ENCODE measurements around the gene FN1. TPM values are rescaled to one million over a fixed set of nuclear protein-coding genes. Genes with fewer than 3 reads are reported as not detected.

The FN1 gene
- total RNA-seq, 1 donor: 18,025 TPM

- H3K27me3 ChIP-seq (ENCODE audit: insufficient read depth, low read length): no peaks in the 10 kb centered on the region
- H3K4me3 ChIP-seq (ENCODE audit: insufficient read depth, low read length): no peak overlapping the region
- no peak overlapping the region for H2AFZ ChIP-seq (ENCODE audit: low read length)
- peaks cover 57% of the 10 kb centered on the region for H4K20me1 ChIP-seq (ENCODE audit: insufficient read depth, low read length)
- H3K27ac ChIP-seq (ENCODE audit: low read depth, low read length): peak overlapping the region; percentile 35
- H3K4me2 ChIP-seq (ENCODE audit: insufficient read depth, low read length): no peak overlapping the region
- H3K4me1 ChIP-seq (ENCODE audit: insufficient read depth, low read length): peaks cover 27% of the 10 kb centered on the region
- H3K9me3 ChIP-seq (ENCODE audit: low read depth, low read length): no peaks in the 10 kb centered on the region
- H3K79me2 ChIP-seq (ENCODE audit: insufficient read depth, low read length): peaks cover 4% of the 10 kb centered on the region
- peaks cover 99% of the 10 kb centered on the region for H3K36me3 ChIP-seq (ENCODE audit: insufficient read depth, low read length)
- TF ChIP-seq CTCF (IDR thresholded peaks at IDR 0.05; ENCODE audit: extremely low read depth, low read depth, low read length): no peak
- DNase-seq (ENCODE audit: insufficient read length, low spot score, missing footprints): no peak
These were observed 60.4 kb downstream of the FN1 start for GRCh38 chr2:215375467-215375830.

GRCh38 chr2:215374642-215375466, 61.0 kb downstream of the FN1 start:
- TF ChIP-seq CTCF (IDR thresholded peaks at IDR 0.05; ENCODE audit: extremely low read depth, low read depth, low read length): no peak
- Histone ChIP-seq H2AFZ (ENCODE audit: low read length) (no peak overlapping the region), H3K27ac (ENCODE audit: low read depth, low read length) (peak overlapping the region; percentile 35), H3K4me1 (ENCODE audit: insufficient read depth, low read length) (peaks cover 25% of the 10 kb centered on the region), H3K27me3 (ENCODE audit: insufficient read depth, low read length) (no peaks in the 10 kb centered on the region), H3K4me2 (ENCODE audit: insufficient read depth, low read length) (peak overlapping the region; percentile 2), H3K4me3 (ENCODE audit: insufficient read depth, low read length) (no peak overlapping the region), H3K9me3 (ENCODE audit: low read depth, low read length) (no peaks in the 10 kb centered on the region), H3K79me2 (ENCODE audit: insufficient read depth, low read length) (peaks cover 4% of the 10 kb centered on the region), H4K20me1 (ENCODE audit: insufficient read depth, low read length) (peaks cover 60% of the 10 kb centered on the region), H3K36me3 (ENCODE audit: insufficient read depth, low read length) (peaks cover 99% of the 10 kb centered on the region)
- DNase-seq (ENCODE audit: insufficient read length, low spot score, missing footprints): no peak

- no peak for DNase-seq (ENCODE audit: insufficient read length, low spot score, missing footprints)
- Histone ChIP-seq H3K27me3 (ENCODE audit: insufficient read depth, low read length) (no peaks in the 10 kb centered on the region), H3K4me3 (ENCODE audit: insufficient read depth, low read length) (no peak overlapping the region), H3K27ac (ENCODE audit: low read depth, low read length) (peak overlapping the region; percentile 44), H3K9me3 (ENCODE audit: low read depth, low read length) (no peaks in the 10 kb centered on the region), H3K36me3 (ENCODE audit: insufficient read depth, low read length) (peaks cover 99% of the 10 kb centered on the region), H4K20me1 (ENCODE audit: insufficient read depth, low read length) (peaks cover 65% of the 10 kb centered on the region), H3K4me1 (ENCODE audit: insufficient read depth, low read length) (peaks cover 23% of the 10 kb centered on the region), H3K4me2 (ENCODE audit: insufficient read depth, low read length) (no peak overlapping the region), H2AFZ (ENCODE audit: low read length) (no peak overlapping the region), H3K79me2 (ENCODE audit: insufficient read depth, low read length) (peaks cover under 1% of the 10 kb centered on the region)
- no peak for TF ChIP-seq CTCF (IDR thresholded peaks at IDR 0.05; ENCODE audit: extremely low read depth, low read depth, low read length)
These were observed 61.9 kb downstream of the FN1 start for GRCh38 chr2:215374002-215374401.

- no peak overlapping the region for H3K4me3 ChIP-seq (ENCODE audit: insufficient read depth, low read length)
- TF ChIP-seq CTCF (IDR thresholded peaks at IDR 0.05; ENCODE audit: extremely low read depth, low read depth, low read length): no peak
- no peak overlapping the region for H3K27ac ChIP-seq (ENCODE audit: low read depth, low read length)
- H2AFZ ChIP-seq (ENCODE audit: low read length): no peak overlapping the region
- peaks cover 69% of the 10 kb centered on the region for H4K20me1 ChIP-seq (ENCODE audit: insufficient read depth, low read length)
- no peak overlapping the region for H3K4me2 ChIP-seq (ENCODE audit: insufficient read depth, low read length)
- no peak for DNase-seq (ENCODE audit: insufficient read length, low spot score, missing footprints)
- H3K4me1 ChIP-seq (ENCODE audit: insufficient read depth, low read length): peaks cover 19% of the 10 kb centered on the region
- no peaks in the 10 kb centered on the region for H3K27me3 ChIP-seq (ENCODE audit: insufficient read depth, low read length)
- peaks cover 99% of the 10 kb centered on the region for H3K36me3 ChIP-seq (ENCODE audit: insufficient read depth, low read length)
- H3K79me2 ChIP-seq (ENCODE audit: insufficient read depth, low read length): no peaks in the 10 kb centered on the region
- H3K9me3 ChIP-seq (ENCODE audit: low read depth, low read length): no peaks in the 10 kb centered on the region
These were observed 62.8 kb downstream of the FN1 start for GRCh38 chr2:215372968-215373649.
